MM.1S (cell line): ENCODE measurements around the gene ERC2.

Experiments used
- CTCF ChIP-seq: fragments of 300-600 bp; sonication (generic); IDR thresholded peaks from 2 replicates; pipeline ENCODE4 v1.5.1; 2016; ENCODE audit warnings: antibody characterized with exemption, low read length, mixed read lengths
- EZH2 ChIP-seq: fragments of 300-600 bp; sonication (generic); optimal IDR thresholded peaks from 2 replicates; pipeline ENCODE3; 2017; ENCODE audit warnings: low read depth, mild to moderate bottlenecking, antibody characterized with exemption, low read length, mixed read lengths

- TF ChIP-seq CTCF: no peak
- no peak for TF ChIP-seq EZH2
These were observed 266.9 kb downstream of the ERC2 start for GRCh38 chr3:56201407-56201806.
